ENCODE data around the gene SERTM1. TPM values are rescaled to one million over a fixed set of nuclear protein-coding genes. Genes with fewer than 3 reads are reported as not detected.

SERTM1 gene
- total RNA-seq, 2 donors from 2014 or later: 0.48 to 4.3 TPM

Other genes with a start within 250 kb of the SERTM1 start
- under 1 TPM; 0.23 to 0.33 TPM for gene CCNA1, start 241.5 kb upstream of the SERTM1 start, total RNA-seq
- gene RFXAP, start 145.2 kb downstream of the SERTM1 start, total RNA-seq: 1 to 10 TPM; 6.8 to 7.2 TPM
- gene SMAD9, start 246.2 kb downstream of the SERTM1 start, total RNA-seq: 10 to 100 TPM; 10.0 to 14.2 TPM

Measured in posterior vena cava (tissue), 2 donors.